Testis (tissue), 3 donors: ENCODE data around the gene TTC39B. TPM values are rescaled to one million over a fixed set of nuclear protein-coding genes. Genes with fewer than 3 reads are reported as not detected.

Source experiments
- DNase-seq: peaks from one replicate; pipeline ENCODE4 v3.0.0-alpha.2; 2019
- H3K27ac ChIP-seq, 2 donors: fragments of 200-600 bp; sonication (generic); one replicate each; pipeline ENCODE4 v1.5.1; 2019
- H3K27me3 ChIP-seq: fragments of 200-600 bp; sonication (generic); one replicate; pipeline ENCODE4 v1.5.1; 2019
- H3K36me3 ChIP-seq: fragments of 200-600 bp; sonication (generic); one replicate; pipeline ENCODE4 v1.5.1; 2017; ENCODE audit warnings: low read depth; ENCODE audit errors: missing control alignments
- H3K4me1 ChIP-seq: fragments of 200-600 bp; sonication (generic); one replicate; pipeline ENCODE4 v1.5.1; 2019
- H3K4me3 ChIP-seq, 2 donors: fragments of 200-600 bp; sonication (generic); one replicate each; pipeline ENCODE4 v1.5.1; 2017 to 2019
- H3K9me3 ChIP-seq: fragments of 200-600 bp; sonication (generic); one replicate; pipeline ENCODE4 v1.5.1; 2017
- POLR2A ChIP-seq: fragments of 450-650 bp; IDR thresholded peaks from one replicate; pipeline ENCODE4 v1.6.1; 2017; ENCODE audit warnings: antibody characterized with exemption, mild to moderate bottlenecking, moderate library complexity
- WGBS, 2 donors: methylation state at CpG; one replicate each; pipeline ENCODE4 v1.1.5; 2018; 5-methylcytosine and 5-hydroxymethylcytosine counted together
- intact Hi-C: fragments of 100-400 bp; cut with DNase I; formaldehyde crosslinking; loops from one replicate; pipeline ENCODE4 v1.15.1; 2023; ENCODE audit warnings: low total_unique reads
- polyA plus RNA-seq: library from polyadenylated mRNA; stranded (reverse); fragments of 350-450 nt; fragmentation: Illumina TruSeq; extraction: RNeasy Lipid Tissue Mini Kit (QIAGEN cat#74804); gene quantifications from one replicate; pipeline ENCODE4 v1.2.3, GENCODE V29; 2014; ENCODE audit warnings: low read depth, low replicate concordance; ENCODE audit not compliant: insufficient read depth
- total RNA-seq, 2 donors: library from RNA; depleted of rRNA; stranded (reverse); fragments of >200 nt; gene quantifications; one replicate each; pipeline ENCODE4 v1.2.3, GENCODE V29; 2016
- TF ChIP-seq, protein P1 (sequence below), 3 experiments: fragments of 450-650 bp in 2 of 3; fragments of 200-600 bp in 1 of 3; sonication (generic) in 1 of 3; IDR thresholded peaks; one replicate each; pipeline ENCODE4 v1.5.1; 2016 to 2019; ENCODE audit warnings: antibody characterized with exemption in 3 of 3, mild to moderate bottlenecking in 2 of 3, moderate library complexity in 1 of 3

TTC39B gene
- total and polyA plus RNA-seq, 3 donors from 2014 or later, result 5.7 to 8.9 (median 8.5) TPM

DNA sequence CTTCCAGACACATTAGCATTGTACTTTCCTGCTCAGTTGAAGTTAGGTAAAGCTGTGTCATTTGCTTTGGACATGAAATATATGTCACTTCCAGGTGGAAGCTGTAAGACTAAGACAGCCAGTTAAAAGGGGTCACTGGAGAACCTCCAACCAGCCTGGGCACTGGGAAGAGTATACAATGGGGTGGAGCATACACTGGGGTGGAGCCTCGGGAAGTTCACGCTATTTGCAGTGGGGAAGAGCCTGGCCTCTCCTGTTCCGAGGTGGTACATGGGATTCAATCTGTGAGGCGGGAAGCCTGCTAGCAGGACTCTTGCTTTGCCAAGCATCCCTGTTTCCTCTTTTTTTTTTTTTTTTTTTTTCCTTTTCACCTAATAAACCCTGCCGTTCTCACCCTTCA, 145.3 kb downstream of the TTC39B start:
- TF ChIP-seq, protein P1, sequence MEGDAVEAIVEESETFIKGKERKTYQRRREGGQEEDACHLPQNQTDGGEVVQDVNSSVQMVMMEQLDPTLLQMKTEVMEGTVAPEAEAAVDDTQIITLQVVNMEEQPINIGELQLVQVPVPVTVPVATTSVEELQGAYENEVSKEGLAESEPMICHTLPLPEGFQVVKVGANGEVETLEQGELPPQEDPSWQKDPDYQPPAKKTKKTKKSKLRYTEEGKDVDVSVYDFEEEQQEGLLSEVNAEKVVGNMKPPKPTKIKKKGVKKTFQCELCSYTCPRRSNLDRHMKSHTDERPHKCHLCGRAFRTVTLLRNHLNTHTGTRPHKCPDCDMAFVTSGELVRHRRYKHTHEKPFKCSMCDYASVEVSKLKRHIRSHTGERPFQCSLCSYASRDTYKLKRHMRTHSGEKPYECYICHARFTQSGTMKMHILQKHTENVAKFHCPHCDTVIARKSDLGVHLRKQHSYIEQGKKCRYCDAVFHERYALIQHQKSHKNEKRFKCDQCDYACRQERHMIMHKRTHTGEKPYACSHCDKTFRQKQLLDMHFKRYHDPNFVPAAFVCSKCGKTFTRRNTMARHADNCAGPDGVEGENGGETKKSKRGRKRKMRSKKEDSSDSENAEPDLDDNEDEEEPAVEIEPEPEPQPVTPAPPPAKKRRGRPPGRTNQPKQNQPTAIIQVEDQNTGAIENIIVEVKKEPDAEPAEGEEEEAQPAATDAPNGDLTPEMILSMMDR (IDR thresholded peaks at IDR 0.05), result no peak
- no peak for TF ChIP-seq POLR2A
- Histone ChIP-seq H3K4me1 (no peaks in the 10 kb centered on the region), H3K9me3 (no peaks in the 10 kb centered on the region), H3K27me3 (no peaks in the 10 kb centered on the region), H3K27ac (no peak overlapping the region), H3K36me3 (no peaks in the 10 kb centered on the region), H3K4me3 (no peak overlapping the region)
- intact Hi-C loops, result no loop called here
- 81 to 92% methylated on average over 5 of the region's 5 CpGs for WGBS, 2 donors
- DNase-seq, result no peak

DNA sequence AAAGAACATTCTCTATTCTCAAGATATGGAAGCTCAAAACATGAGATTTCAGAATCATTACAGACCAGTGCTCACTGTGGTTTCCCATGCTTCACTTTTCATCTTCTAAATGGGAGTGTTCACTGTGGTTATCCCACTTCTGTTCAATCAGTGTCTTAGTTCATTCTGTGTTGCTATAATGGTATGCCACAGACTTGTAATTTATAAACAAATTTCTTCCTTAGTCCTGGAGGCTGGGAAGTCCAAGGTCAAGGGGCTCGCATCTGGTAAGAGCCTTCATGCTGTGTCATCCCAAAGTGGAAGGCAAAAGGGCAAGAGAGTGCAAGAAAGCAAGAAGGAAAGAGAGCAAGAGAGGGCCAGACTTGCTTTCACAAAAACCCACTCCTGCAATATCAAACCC, 146.3 kb downstream of the TTC39B start:
- Histone ChIP-seq H3K4me1 (no peaks in the 10 kb centered on the region), H3K9me3 (no peaks in the 10 kb centered on the region), H3K36me3 (no peaks in the 10 kb centered on the region), H3K27me3 (no peaks in the 10 kb centered on the region), H3K27ac (no peak overlapping the region), H3K4me3 (no peak overlapping the region)
- DNase-seq, result no peak
- no peak for TF ChIP-seq POLR2A
- TF ChIP-seq, protein P1 (IDR thresholded peaks at IDR 0.05), result no peak
- WGBS, 2 donors, result 71 to 88% methylated on average over 1 of the region's 1 CpG
- intact Hi-C loops, result no loop called here

DNA sequence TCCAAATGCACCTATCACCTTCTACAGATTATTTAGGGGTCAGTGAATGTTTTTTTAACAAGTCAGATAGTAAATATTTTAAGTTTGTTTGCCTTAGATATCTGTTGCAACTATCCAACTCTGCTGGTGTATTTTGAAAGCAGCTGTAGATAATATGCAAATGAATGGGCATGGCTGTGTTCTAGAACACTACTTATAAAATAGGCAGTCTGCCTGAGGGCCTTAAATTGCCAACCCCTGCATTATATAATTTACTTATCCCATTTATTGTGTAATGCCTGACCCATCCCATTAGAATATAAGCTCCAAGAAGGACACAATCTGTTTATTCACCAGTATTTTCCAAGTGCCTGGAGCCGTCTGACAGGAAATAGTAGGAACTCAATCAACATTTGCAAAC, 149.0 kb downstream of the TTC39B start:
- H3K27ac ChIP-seq, result no peak overlapping the region
- H3K27me3 ChIP-seq, result no peaks in the 10 kb centered on the region
- no peak for TF ChIP-seq POLR2A
- TF ChIP-seq, protein P1 (IDR thresholded peaks at IDR 0.05), result no peak
- 93% methylated on average over 1 of the region's 1 CpG for WGBS, 2 donors
- intact Hi-C loops, result no loop called here
- H3K4me1 ChIP-seq, result no peaks in the 10 kb centered on the region
- DNase-seq, result no peak
- H3K4me3 ChIP-seq, result no peak overlapping the region
- H3K9me3 ChIP-seq, result no peaks in the 10 kb centered on the region
- H3K36me3 ChIP-seq, result no peaks in the 10 kb centered on the region

DNA sequence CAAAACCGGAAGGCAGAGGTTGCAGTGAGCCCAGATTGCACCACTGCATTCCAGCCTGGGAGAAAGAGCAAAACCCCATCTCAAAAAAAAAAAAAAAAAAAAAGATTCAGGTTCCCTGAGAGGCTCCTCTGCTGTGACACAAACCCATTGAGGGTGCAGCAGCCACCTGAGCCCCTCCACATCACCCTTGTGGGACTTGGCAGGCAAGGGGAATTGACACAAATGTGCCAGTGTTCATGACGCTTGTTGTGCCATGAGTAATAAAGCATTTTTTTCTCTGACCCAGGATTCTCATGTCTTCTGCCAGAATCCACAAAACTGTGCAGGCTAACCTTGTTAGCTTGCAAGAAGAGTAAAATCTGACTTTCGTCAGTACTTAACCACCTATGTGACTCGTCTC, 149.6 kb downstream of the TTC39B start:
- intact Hi-C loops, result no loop called here
- Histone ChIP-seq H3K27me3 (no peaks in the 10 kb centered on the region), H3K4me1 (no peaks in the 10 kb centered on the region), H3K36me3 (no peaks in the 10 kb centered on the region), H3K9me3 (no peaks in the 10 kb centered on the region), H3K27ac (no peak overlapping the region), H3K4me3 (no peak overlapping the region)
- TF ChIP-seq POLR2A, result no peak
- TF ChIP-seq, protein P1 (IDR thresholded peaks at IDR 0.05), result no peak
- no peak for DNase-seq
- 61 to 63% methylated on average over 4 of the region's 4 CpGs for WGBS, 2 donors

DNA sequence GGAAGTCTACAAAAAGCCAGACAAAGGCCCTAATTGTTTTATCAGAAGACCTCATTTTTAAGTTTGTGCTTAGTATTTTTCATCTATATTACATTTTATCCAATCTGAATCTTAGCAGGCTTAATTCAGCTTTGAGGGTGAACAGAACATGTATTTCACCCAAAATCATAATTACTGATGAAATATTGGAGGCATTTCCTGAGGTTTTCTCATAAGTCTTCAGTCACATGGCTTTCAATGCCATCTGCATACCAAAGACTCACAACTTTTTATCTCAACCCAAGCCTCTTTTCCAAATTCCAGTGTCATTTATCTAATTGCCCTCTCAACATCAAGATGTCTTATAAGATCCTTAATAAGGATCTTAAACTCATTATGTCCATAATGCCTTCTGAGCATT, 150.8 kb downstream of the TTC39B start:
- no peaks in the 10 kb centered on the region for H3K36me3 ChIP-seq
- no peaks in the 10 kb centered on the region for H3K4me1 ChIP-seq
- DNase-seq, result no peak
- H3K4me3 ChIP-seq, result no peak overlapping the region
- TF ChIP-seq, protein P1 (IDR thresholded peaks at IDR 0.05), result no peak
- no peak for TF ChIP-seq POLR2A
- no peaks in the 10 kb centered on the region for H3K9me3 ChIP-seq
- no peaks in the 10 kb centered on the region for H3K27me3 ChIP-seq
- peak overlapping the region; percentile 14 to 86 for H3K27ac ChIP-seq
- intact Hi-C loops, result no loop called here
